Endodermal cell (in vitro differentiated cells): ENCODE data around the gene ZNF70. TPM values are rescaled to one million over a fixed set of nuclear protein-coding genes. Genes with fewer than 3 reads are reported as not detected.

ENCODE experiments used
- DNase-seq: peaks from one replicate; pipeline ENCODE4 v3.0.0-alpha.2; 2017
- H3K27ac ChIP-seq: 2 replicates; pipeline ENCODE4 v1.5.1; 2013; ENCODE audit warnings: mild to moderate bottlenecking, low read depth, low read length, moderate library complexity
- H3K27me3 ChIP-seq: 2 replicates; pipeline ENCODE4 v1.6.1; 2013; ENCODE audit warnings: mild to moderate bottlenecking, low read length, moderate library complexity; ENCODE audit not compliant: insufficient read depth, control insufficient read depth, poor library complexity, severe bottlenecking
- H3K36me3 ChIP-seq: 2 replicates; pipeline ENCODE4 v1.7.0; 2013; ENCODE audit warnings: mild to moderate bottlenecking, low read length, moderate library complexity; ENCODE audit not compliant: control insufficient read depth, insufficient read depth
- H3K4me1 ChIP-seq: one replicate; pipeline ENCODE4 v1.7.0; 2013; ENCODE audit warnings: low read length; ENCODE audit not compliant: control insufficient read depth, insufficient read depth
- H3K4me3 ChIP-seq: 2 replicates; pipeline ENCODE4 v1.5.1; 2013; ENCODE audit warnings: mild to moderate bottlenecking, low read length, moderate library complexity
- H3K9ac ChIP-seq: 2 replicates; pipeline ENCODE4 v1.6.1; 2013; ENCODE audit warnings: mild to moderate bottlenecking, low read length, moderate library complexity; ENCODE audit not compliant: poor library complexity, severe bottlenecking; ENCODE audit errors: extremely low read depth
- H3K9me3 ChIP-seq: 2 replicates; pipeline ENCODE4 v1.6.1; 2013; ENCODE audit warnings: mild to moderate bottlenecking, low read length, moderate library complexity; ENCODE audit not compliant: control insufficient read depth
- H3K27ac Mint-ChIP-seq: 2 replicates; pipeline ENCODE4 v1.8.0; 2020; ENCODE audit warnings: mixed read lengths
- H3K27me3 Mint-ChIP-seq: 2 replicates; pipeline ENCODE4 v1.8.0; 2021; ENCODE audit warnings: mild to moderate bottlenecking, mixed read lengths; ENCODE audit not compliant: insufficient read depth
- H3K36me3 Mint-ChIP-seq: 2 replicates; pipeline ENCODE4 v1.8.0; 2020; ENCODE audit warnings: low read depth, mixed read lengths
- H3K4me1 Mint-ChIP-seq: 2 replicates; pipeline ENCODE4 v1.8.0; 2020; ENCODE audit warnings: mixed read lengths
- H3K4me3 Mint-ChIP-seq: 2 replicates; pipeline ENCODE4 v1.8.0; 2020; ENCODE audit warnings: mild to moderate bottlenecking, moderate library complexity, mixed read lengths
- H3K9me3 Mint-ChIP-seq: 2 replicates; pipeline ENCODE4 v1.8.0; 2020; ENCODE audit warnings: mild to moderate bottlenecking, mixed read lengths
- WGBS, 2 experiments: methylation state at CpG; one replicate each; pipeline versions ENCODE4 v1.1.5 to v1.1.7; 2013; ENCODE audit warnings: missing lambda C conversion rate in 2 of 2, mixed read lengths in 1 of 2; ENCODE audit not compliant: insufficient coverage in 1 of 2, insufficient read length in 1 of 2; 5-methylcytosine and 5-hydroxymethylcytosine counted together
- total RNA-seq, 2 donors: library from RNA; stranded (reverse); fragmentation: NEBNext Ultra II Directional in 1 of 2; extraction: Animal tissue kit (Norgen Biotek cat#: 25700) in 1 of 2; gene quantifications; 2 replicates in 1 of 2; 3 replicates in 1 of 2; pipeline ENCODE4 v1.2.1, GENCODE V29; 2021
- TF ChIP-seq, protein P1 (sequence below): fragments of 200-600 bp; sonication (generic); conservative IDR thresholded peaks from 2 replicates; pipeline ENCODE4 v1.5.0; 2021; ENCODE audit warnings: antibody characterized with exemption, mild to moderate bottlenecking

ZNF70 gene
- total RNA-seq, 2 donors from 2014 or later = 4.7 to 5.7 TPM

DNA sequence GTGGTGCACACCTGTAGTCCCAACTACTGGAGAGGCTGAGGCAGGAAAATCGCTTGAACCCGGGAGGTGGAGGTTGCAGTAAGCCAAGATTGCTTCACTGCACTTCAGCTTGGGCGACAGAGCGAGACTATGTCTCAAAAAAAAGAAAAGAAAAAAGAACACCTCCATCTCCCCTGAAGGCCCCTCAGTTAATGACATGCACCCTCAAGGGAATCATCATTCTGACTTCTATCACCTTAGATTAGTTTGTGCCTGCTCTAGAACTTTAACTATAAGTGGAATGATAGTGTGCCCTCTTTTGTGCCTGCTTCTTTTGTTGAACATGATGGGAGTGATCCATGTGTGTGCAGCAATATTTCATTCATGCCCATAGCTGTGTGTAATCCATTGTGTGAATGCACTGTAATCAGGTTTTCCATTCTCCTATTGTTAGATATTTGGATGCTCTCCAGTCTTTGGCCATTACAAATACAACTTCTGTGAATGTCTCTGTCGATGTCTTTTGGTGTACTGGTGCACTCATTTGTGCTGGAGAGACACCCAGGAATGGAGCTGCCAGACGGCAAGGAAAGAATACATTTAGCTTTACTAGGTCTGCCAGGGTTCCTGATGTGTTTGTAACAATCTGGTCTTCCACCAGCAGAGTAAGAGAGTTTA is 4.2 kb upstream of the ZNF70 start:
- Mint-ChIP-seq H3K9me3 (no peaks in the 10 kb centered on the region), H3K4me3 (no peak overlapping the region), H3K36me3 (no peaks in the 10 kb centered on the region), H3K27me3 (peaks cover 3% of the 10 kb centered on the region), H3K27ac (no peak overlapping the region), H3K4me1 (peaks cover 8% of the 10 kb centered on the region)
- H3K36me3 ChIP-seq = no peaks in the 10 kb centered on the region
- WGBS, 2 experiments = 90 to 92% methylated on average over 6 of the region's 6 CpGs
- no peaks in the 10 kb centered on the region for H3K9me3 ChIP-seq
- no peak overlapping the region for H3K9ac ChIP-seq
- no peak for DNase-seq
- TF ChIP-seq, protein P1, sequence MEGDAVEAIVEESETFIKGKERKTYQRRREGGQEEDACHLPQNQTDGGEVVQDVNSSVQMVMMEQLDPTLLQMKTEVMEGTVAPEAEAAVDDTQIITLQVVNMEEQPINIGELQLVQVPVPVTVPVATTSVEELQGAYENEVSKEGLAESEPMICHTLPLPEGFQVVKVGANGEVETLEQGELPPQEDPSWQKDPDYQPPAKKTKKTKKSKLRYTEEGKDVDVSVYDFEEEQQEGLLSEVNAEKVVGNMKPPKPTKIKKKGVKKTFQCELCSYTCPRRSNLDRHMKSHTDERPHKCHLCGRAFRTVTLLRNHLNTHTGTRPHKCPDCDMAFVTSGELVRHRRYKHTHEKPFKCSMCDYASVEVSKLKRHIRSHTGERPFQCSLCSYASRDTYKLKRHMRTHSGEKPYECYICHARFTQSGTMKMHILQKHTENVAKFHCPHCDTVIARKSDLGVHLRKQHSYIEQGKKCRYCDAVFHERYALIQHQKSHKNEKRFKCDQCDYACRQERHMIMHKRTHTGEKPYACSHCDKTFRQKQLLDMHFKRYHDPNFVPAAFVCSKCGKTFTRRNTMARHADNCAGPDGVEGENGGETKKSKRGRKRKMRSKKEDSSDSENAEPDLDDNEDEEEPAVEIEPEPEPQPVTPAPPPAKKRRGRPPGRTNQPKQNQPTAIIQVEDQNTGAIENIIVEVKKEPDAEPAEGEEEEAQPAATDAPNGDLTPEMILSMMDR = no peak
- no peaks in the 10 kb centered on the region for H3K4me1 ChIP-seq
- H3K27ac ChIP-seq = no peak overlapping the region
- no peaks in the 10 kb centered on the region for H3K27me3 ChIP-seq
- no peak overlapping the region for H3K4me3 ChIP-seq

DNA sequence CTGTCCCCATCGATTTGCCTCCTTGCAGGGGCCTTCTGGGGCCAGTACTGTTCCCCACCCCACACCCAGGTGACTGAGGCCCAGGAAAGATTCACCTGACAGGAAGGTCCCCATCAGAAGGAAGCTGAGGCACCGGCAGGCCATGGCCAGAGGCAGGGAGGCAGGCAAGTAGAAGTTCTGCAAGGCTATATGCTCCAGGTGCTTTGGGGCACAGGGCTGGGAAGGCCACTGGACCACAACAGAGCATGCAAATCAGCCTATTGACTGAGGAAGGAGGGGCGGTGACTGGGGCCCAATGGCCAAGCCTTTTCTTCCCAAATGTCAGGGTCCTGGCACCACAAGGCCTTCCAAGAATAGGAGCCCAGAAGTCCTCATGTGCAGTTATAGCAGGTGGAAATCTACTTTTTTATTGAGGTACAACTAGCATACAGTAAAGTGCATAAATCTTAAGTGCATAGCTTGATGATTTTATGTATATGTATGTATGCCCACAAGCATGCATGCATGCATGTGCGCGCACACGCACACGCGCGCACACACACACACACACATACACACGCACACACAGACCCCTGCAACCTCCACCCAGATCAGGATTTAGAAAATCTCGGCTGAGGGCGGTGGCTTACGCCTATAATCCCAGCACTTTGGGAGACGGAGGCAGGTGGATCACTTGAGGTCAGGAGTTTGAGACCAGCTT is 3.5 kb upstream of the ZNF70 start, which contains the start of gene VPREB3:
Gene VPREB3, minus strand, starts transcription at position 206 of the 700 bp plus-strand sequence. Its CDS starts 62 bp downstream, at position 144.
- no peak within 1 kb of the TSS for H3K27ac Mint-ChIP-seq
- H3K27ac ChIP-seq = no peak within 1 kb of the TSS
- H3K4me3 Mint-ChIP-seq = no peak within 1 kb of the TSS
- no peak for DNase-seq
- H3K27me3 ChIP-seq = no peaks in the 10 kb centered on the region
- no peak within 1 kb of the TSS for H3K4me3 ChIP-seq
- H3K4me1 ChIP-seq = no peaks in the 10 kb centered on the region
- H3K36me3 Mint-ChIP-seq = no peaks in the 10 kb centered on the region
- no peaks in the 10 kb centered on the region for H3K9me3 Mint-ChIP-seq
- no peaks in the 10 kb centered on the region for H3K27me3 Mint-ChIP-seq
- 75 to 85% methylated on average over 2 to 14 of the region's 14 CpGs for WGBS, 2 experiments
- H3K9me3 ChIP-seq = no peaks in the 10 kb centered on the region
- TF ChIP-seq, protein P1 = no peak
- peaks cover 13% of the 10 kb centered on the region for H3K4me1 Mint-ChIP-seq
- H3K9ac ChIP-seq = no peak within 1 kb of the TSS
- H3K36me3 ChIP-seq = no peaks in the 10 kb centered on the region

DNA sequence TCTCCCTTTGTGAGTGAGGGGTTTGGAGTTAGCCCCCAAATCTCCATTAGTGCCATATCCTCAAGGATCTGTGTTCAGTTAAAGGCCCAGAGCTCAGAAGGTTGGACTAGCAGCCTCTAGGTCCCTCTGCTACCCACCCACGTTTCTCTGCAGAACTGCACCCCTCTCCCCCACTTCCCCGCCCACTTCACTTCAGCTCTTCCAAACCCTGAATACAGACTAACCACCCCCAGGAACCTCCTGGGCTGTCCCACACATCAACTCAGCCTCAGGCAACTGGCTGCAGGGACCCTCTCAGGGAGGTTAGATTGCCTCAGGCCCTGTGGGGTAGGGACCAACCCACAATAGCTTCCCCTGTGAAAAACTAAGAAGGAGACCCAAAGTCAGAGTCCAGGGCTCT is 2.5 kb upstream of the ZNF70 start:
- no peaks in the 10 kb centered on the region for H3K27me3 Mint-ChIP-seq
- no peak overlapping the region for H3K27ac Mint-ChIP-seq
- Histone ChIP-seq H3K27ac (no peak overlapping the region), H3K4me3 (no peak overlapping the region), H3K9ac (no peak overlapping the region), H3K9me3 (no peaks in the 10 kb centered on the region), H3K27me3 (no peaks in the 10 kb centered on the region), H3K36me3 (no peaks in the 10 kb centered on the region), H3K4me1 (no peaks in the 10 kb centered on the region)
- H3K9me3 Mint-ChIP-seq = no peaks in the 10 kb centered on the region
- DNase-seq = no peak
- H3K4me1 Mint-ChIP-seq = peaks cover 13% of the 10 kb centered on the region
- no peak overlapping the region for H3K4me3 Mint-ChIP-seq
- 86 to 100% methylated on average over 1 to 2 of the region's 2 CpGs for WGBS, 2 experiments
- TF ChIP-seq, protein P1 = no peak
- H3K36me3 Mint-ChIP-seq = no peaks in the 10 kb centered on the region
